SK-N-MC (cell line): ENCODE results near the gene IFI35.
A peak's percentile ranks its signal among the peaks of the same experiment; 100 is the strongest.

Source experiments
- DNase-seq: peaks from one replicate; pipeline ENCODE4 v3.0.0-alpha.2; 2011; ENCODE audit warnings: low read depth, low spot score
- H3K27ac ChIP-seq: fragments of 200-600 bp; sonication (generic); 2 replicates; pipeline ENCODE4 v1.5.1; 2016; ENCODE audit warnings: mixed run types
- H3K36me3 ChIP-seq: fragments of 200-600 bp; sonication (generic); 2 replicates; pipeline ENCODE4 v1.6.1; 2017; ENCODE audit warnings: antibody characterized with exemption, low read length, mixed read lengths; ENCODE audit not compliant: insufficient read depth
- H3K4me3 ChIP-seq: fragments of 200-600 bp; sonication (generic); 2 replicates; pipeline ENCODE4 v1.5.1; 2016
- H3K9ac ChIP-seq: fragments of 200-600 bp; sonication (generic); 2 replicates; pipeline ENCODE4 v1.8.0; 2017; ENCODE audit warnings: mixed run types, mixed read lengths; ENCODE audit not compliant: insufficient read length
- H3K9me3 ChIP-seq: fragments of 200-600 bp; sonication (generic); 2 replicates; pipeline ENCODE4 v1.6.1; 2017; ENCODE audit warnings: low read depth, mild to moderate bottlenecking, antibody characterized with exemption, low read length, moderate library complexity, mixed read lengths
- EZH2 ChIP-seq: fragments of 200-600 bp; sonication (generic); IDR thresholded peaks from one replicate; pipeline ENCODE4 v1.6.1; 2017; ENCODE audit warnings: antibody characterized with exemption
- FOXP2 ChIP-seq: optimal IDR thresholded peaks from 2 replicates; pipeline ENCODE3; 2011; ENCODE audit warnings: mild to moderate bottlenecking, moderate library complexity; ENCODE audit not compliant: insufficient read depth; ENCODE audit errors: extremely low read length, control extremely low read depth
- POLR2AphosphoS5 ChIP-seq: IDR thresholded peaks from 2 replicates; pipeline ENCODE4 v1.6.1; 2012; ENCODE audit warnings: mild to moderate bottlenecking, low read depth, low read length, borderline replicate concordance

IFI35 gene

GRCh38 chr17:42979511-42980273 is 26.9 kb upstream of the IFI35 start, which contains the start of gene PTGES3L:
Gene PTGES3L, minus strand, starts transcription at chr17:42980080. Its CDS starts 27 bp downstream, at chr17:42980053.
- Histone ChIP-seq H3K36me3 (0 out of 2 replicates have a peak, but pooled peaks cover 3% of the 10 kb centered on the region), H3K27ac (no peak within 1 kb of the TSS; the same call in 1 of the 2 replicates), H3K4me3 (peak within 1 kb of the TSS; percentile 81), H3K9me3 (no peaks in the 10 kb centered on the region), H3K9ac (peak within 1 kb of the TSS; percentile 76)
- no peak for DNase-seq
- TF ChIP-seq FOXP2: no peak
- TF ChIP-seq POLR2AphosphoS5: no peak
- TF ChIP-seq EZH2: no peak

GRCh38 chr17:42980274-42980765 is 26.3 kb upstream of the IFI35 start, which contains the start of gene RUNDC1:
Gene RUNDC1, plus strand, starts transcription at chr17:42980565. Its CDS starts 12 bp downstream, at chr17:42980577.
- Histone ChIP-seq H3K4me3 (peak within 1 kb of the TSS; percentile 81), H3K36me3 (0 out of 2 replicates have a peak, but pooled peaks cover 3% of the 10 kb centered on the region), H3K9me3 (no peaks in the 10 kb centered on the region), H3K27ac (no peak within 1 kb of the TSS; the same call in 1 of the 2 replicates), H3K9ac (peak within 1 kb of the TSS; percentile 76)
- TF ChIP-seq EZH2 (no peak), POLR2AphosphoS5 (peak; percentile 82), FOXP2 (no peak)
- peak; percentile 45 for DNase-seq

GRCh38 chr17:42980766-42981397 is 25.7 kb upstream of the IFI35 start:
- Histone ChIP-seq H3K27ac (no peak overlapping the region), H3K9ac (peak overlapping the region; percentile 76), H3K4me3 (peak overlapping the region; percentile 81), H3K9me3 (no peaks in the 10 kb centered on the region), H3K36me3 (0 out of 2 replicates have a peak, but pooled peaks cover 3% of the 10 kb centered on the region)
- no peak for TF ChIP-seq FOXP2
- TF ChIP-seq EZH2: no peak
- no peak for TF ChIP-seq POLR2AphosphoS5
- no peak for DNase-seq

- no peaks in the 10 kb centered on the region for H3K9me3 ChIP-seq
- H3K27ac ChIP-seq: no peak overlapping the region
- no peak overlapping the region for H3K4me3 ChIP-seq
- DNase-seq: no peak
- TF ChIP-seq FOXP2: no peak
- TF ChIP-seq EZH2: no peak
- no peak for TF ChIP-seq POLR2AphosphoS5
- H3K9ac ChIP-seq: no peak overlapping the region
- H3K36me3 ChIP-seq: peaks cover 7% of the 10 kb centered on the region
Measured at GRCh38 chr17:42982266-42982665, 24.3 kb upstream of the IFI35 start.

- no peak for DNase-seq
- Histone ChIP-seq H3K27ac (no peak overlapping the region), H3K9me3 (no peaks in the 10 kb centered on the region), H3K9ac (no peak overlapping the region), H3K4me3 (no peak overlapping the region), H3K36me3 (peaks cover 31% of the 10 kb centered on the region)
- no peak for TF ChIP-seq EZH2
- TF ChIP-seq FOXP2: no peak
Measured at GRCh38 chr17:42985225-42985624, 21.4 kb upstream of the IFI35 start.

GRCh38 chr17:42989141-42989540 is 17.4 kb upstream of the IFI35 start:
- no peak overlapping the region for H3K9ac ChIP-seq
- H3K4me3 ChIP-seq: no peak overlapping the region
- no peak for TF ChIP-seq POLR2AphosphoS5
- no peak for TF ChIP-seq FOXP2
- TF ChIP-seq EZH2: no peak
- peaks cover 44% of the 10 kb centered on the region for H3K36me3 ChIP-seq
- H3K9me3 ChIP-seq: no peaks in the 10 kb centered on the region
- H3K27ac ChIP-seq: peak overlapping the region; percentile 19; the same call in 1 of the 2 replicates
- DNase-seq: no peak

GRCh38 chr17:42989726-42990652 is 16.6 kb upstream of the IFI35 start:
- peaks cover 44% of the 10 kb centered on the region for H3K36me3 ChIP-seq
- peak overlapping the region; percentile 77; the same call in 1 of the 2 replicates for H3K27ac ChIP-seq
- no peak overlapping the region for H3K9ac ChIP-seq
- H3K4me3 ChIP-seq: no peak overlapping the region
- no peak for DNase-seq
- TF ChIP-seq FOXP2 (no peak), EZH2 (no peak), POLR2AphosphoS5 (no peak)
- H3K9me3 ChIP-seq: no peaks in the 10 kb centered on the region
